Transverse colon (tissue), 4 donors: ENCODE results near the gene KAZALD1. TPM values are rescaled to one million over a fixed set of nuclear protein-coding genes. Genes with fewer than 3 reads are reported as not detected.
A peak's percentile ranks its signal among the peaks of the same experiment; 100 is the strongest.

Source experiments
- DNase-seq: peaks from one replicate; pipeline ENCODE4 v3.0.0-alpha.2; 2019
- H3K27ac ChIP-seq, 4 donors: fragments of 200-600 bp; sonication (generic); 2 replicates each; pipeline ENCODE4 v1.5.1; 2016 to 2018; ENCODE audit warnings: inconsistent platforms in 4 of 4
- H3K27me3 ChIP-seq: fragments of 200-600 bp; sonication (generic); 2 replicates; pipeline ENCODE4 v1.5.1; 2017; ENCODE audit warnings: inconsistent platforms
- H3K36me3 ChIP-seq, 4 donors: fragments of 200-600 bp; sonication (generic); 2 replicates each; pipeline ENCODE4 v1.5.1; 2017 to 2019; ENCODE audit warnings: inconsistent platforms in 4 of 4
- H3K4me1 ChIP-seq, 4 donors: fragments of 200-600 bp; sonication (generic); 2 replicates each; pipeline ENCODE4 v1.5.1; 2017 to 2020; ENCODE audit warnings: inconsistent platforms in 4 of 4
- H3K4me3 ChIP-seq, 4 donors: fragments of 200-600 bp; sonication (generic); 1 replicate in 1 of 4; 2 replicates in 3 of 4; pipeline versions ENCODE4 v1.5.1 to v1.6.1; 2017 to 2019; ENCODE audit warnings: inconsistent platforms in 4 of 4
- H3K9me3 ChIP-seq, 2 donors: fragments of 200-600 bp; sonication (generic); 2 replicates each; pipeline ENCODE4 v1.5.1; 2017 to 2019; ENCODE audit warnings: inconsistent platforms in 2 of 2
- CTCF ChIP-seq, 5 experiments: fragments of 200-600 bp in 3 of 5; fragments of 450-650 bp in 2 of 5; sonication (generic) in 3 of 5; IDR thresholded peaks; 1 replicate in 2 of 5; 2 replicates in 3 of 5; pipeline ENCODE4 v1.5.1; 2016 to 2017; ENCODE audit warnings: antibody characterized with exemption in 5 of 5, inconsistent platforms in 3 of 5, mild to moderate bottlenecking in 2 of 5, moderate library complexity in 1 of 5
- EP300 ChIP-seq: sonication (generic); formaldehyde crosslinking; IDR thresholded peaks from one replicate; pipeline ENCODE4 v1.6.1; 2017; ENCODE audit warnings: antibody characterized with exemption, low read depth
- POLR2A ChIP-seq: fragments of 450-650 bp; IDR thresholded peaks from one replicate; pipeline ENCODE4 v1.6.1; 2016; ENCODE audit warnings: antibody characterized with exemption, mild to moderate bottlenecking, moderate library complexity
- POLR2AphosphoS5 ChIP-seq, 3 donors: sonication (generic); formaldehyde crosslinking; IDR thresholded peaks; one replicate each; pipeline ENCODE4 v1.6.1; 2016; ENCODE audit warnings: antibody characterized with exemption in 3 of 3
- WGBS, 2 donors: methylation state at CpG; one replicate each; pipeline ENCODE4 v1.1.5; 2018; ENCODE audit warnings: low coverage in 1 of 2; 5-methylcytosine and 5-hydroxymethylcytosine counted together
- in situ Hi-C, 4 donors: fragments of 200-750 bp; cut with MboI; loops; one replicate each; pipeline versions ENCODE4 v1.15.0 to v1.15.1; 2017; ENCODE audit warnings: low sequenced_read_pairs in 3 of 4, low pct_ligation_motif_present in 1 of 4, low pct_unique_long_range_greater_than_20kb in 1 of 4
- intact Hi-C: fragments of 100-400 bp; cut with DNase I; formaldehyde crosslinking; loops from one replicate; pipeline ENCODE4 v1.15.1; 2023; ENCODE audit warnings: low total_unique reads
- total RNA-seq, 4 donors: library from RNA; depleted of rRNA; stranded (reverse); fragments of >200 nt; gene quantifications; one replicate each; pipeline ENCODE4 v1.1.0, GENCODE V29; 2016

The KAZALD1 gene
- total RNA-seq, 4 donors from 2014 or later = 3.8 to 18.8 (median 10.0) TPM

GRCh38 chr10:101060036-101060950 lies 1.5 kb upstream of the KAZALD1 start:
- peaks cover 8 to 47% (median 35%) of the 10 kb centered on the region in 4 donors for H3K4me1 ChIP-seq
- peak; percentile 94 for DNase-seq
- TF ChIP-seq CTCF (IDR thresholded peaks at IDR 0.05) (peak; percentile 88 to 90 (median 89)), POLR2A (no peak)
- H3K27me3 ChIP-seq = peaks cover 5% of the 10 kb centered on the region
- no peaks in the 10 kb centered on the region for H3K36me3 ChIP-seq
- H3K4me3 ChIP-seq = peak overlapping the region; percentile 63 to 78 (median 74)
- in situ Hi-C loops (no loop called here), intact Hi-C loops (no loop called here)
- 0 to 4% methylated on average over 5 to 37 of the region's 37 CpGs for WGBS, 2 donors
- peak overlapping the region; percentile 94 to 97 (median 96) for H3K27ac ChIP-seq
- H3K9me3 ChIP-seq = no peaks in the 10 kb centered on the region

- peak overlapping the region; percentile 63 to 78 (median 74) for H3K4me3 ChIP-seq
- in situ Hi-C loops = no loop called here
- peak; percentile 96 for DNase-seq
- no peaks in the 10 kb centered on the region for H3K36me3 ChIP-seq
- TF ChIP-seq POLR2A (peak; percentile 86), EP300 (no peak), CTCF (IDR thresholded peaks at IDR 0.05) (no peak), POLR2AphosphoS5 (IDR thresholded peaks at IDR 0.05) (peak; percentile 16 to 71 (median 67))
- intact Hi-C loops = no loop called here
- H3K27ac ChIP-seq = peak overlapping the region; percentile 94 to 97 (median 96)
- H3K9me3 ChIP-seq = no peaks in the 10 kb centered on the region
- H3K27me3 ChIP-seq = peaks cover 9% of the 10 kb centered on the region
- 1% methylated on average over 59 of the region's 67 CpGs; no CpG with 5 or more reads in 1 of the 2 donors for WGBS, 2 donors
- peaks cover 8 to 55% (median 42%) of the 10 kb centered on the region in 4 donors for H3K4me1 ChIP-seq
These were observed 702 bp upstream of the KAZALD1 start for GRCh38 chr10:101060951-101061623.

GRCh38 chr10:101062232-101063049 lies 652 bp downstream of the KAZALD1 start:
- Histone ChIP-seq H3K9me3 (no peaks in the 10 kb centered on the region), H3K4me1 (peaks cover 21 to 69% (median 55%) of the 10 kb centered on the region in 4 donors), H3K4me3 (peak overlapping the region in 3 of 4 donors; percentile 19 to 78 (median 63)), H3K27ac (peak overlapping the region; percentile 94 to 97 (median 96)), H3K36me3 (no peaks in the 10 kb centered on the region), H3K27me3 (peaks cover 20% of the 10 kb centered on the region)
- 25 to 94% methylated on average over 3 to 14 of the region's 63 CpGs for WGBS, 2 donors
- in situ Hi-C loops = no loop called here
- TF ChIP-seq POLR2AphosphoS5 (IDR thresholded peaks at IDR 0.05) = peak in 2 of 3 donors; percentile 46 to 55
- TF ChIP-seq CTCF (IDR thresholded peaks at IDR 0.05) = peak; percentile 44 to 86 (median 60)
- no peak for TF ChIP-seq EP300
- peak; percentile 61 for TF ChIP-seq POLR2A
- intact Hi-C loops = no loop called here
- DNase-seq = peak; percentile 67
